ENCODE data around the gene TMEM117.

- no peak for TF ChIP-seq ZFP3 (CRISPR knock-in tag; IDR thresholded peaks at IDR 0.05)
- TF ChIP-seq, protein P1, sequence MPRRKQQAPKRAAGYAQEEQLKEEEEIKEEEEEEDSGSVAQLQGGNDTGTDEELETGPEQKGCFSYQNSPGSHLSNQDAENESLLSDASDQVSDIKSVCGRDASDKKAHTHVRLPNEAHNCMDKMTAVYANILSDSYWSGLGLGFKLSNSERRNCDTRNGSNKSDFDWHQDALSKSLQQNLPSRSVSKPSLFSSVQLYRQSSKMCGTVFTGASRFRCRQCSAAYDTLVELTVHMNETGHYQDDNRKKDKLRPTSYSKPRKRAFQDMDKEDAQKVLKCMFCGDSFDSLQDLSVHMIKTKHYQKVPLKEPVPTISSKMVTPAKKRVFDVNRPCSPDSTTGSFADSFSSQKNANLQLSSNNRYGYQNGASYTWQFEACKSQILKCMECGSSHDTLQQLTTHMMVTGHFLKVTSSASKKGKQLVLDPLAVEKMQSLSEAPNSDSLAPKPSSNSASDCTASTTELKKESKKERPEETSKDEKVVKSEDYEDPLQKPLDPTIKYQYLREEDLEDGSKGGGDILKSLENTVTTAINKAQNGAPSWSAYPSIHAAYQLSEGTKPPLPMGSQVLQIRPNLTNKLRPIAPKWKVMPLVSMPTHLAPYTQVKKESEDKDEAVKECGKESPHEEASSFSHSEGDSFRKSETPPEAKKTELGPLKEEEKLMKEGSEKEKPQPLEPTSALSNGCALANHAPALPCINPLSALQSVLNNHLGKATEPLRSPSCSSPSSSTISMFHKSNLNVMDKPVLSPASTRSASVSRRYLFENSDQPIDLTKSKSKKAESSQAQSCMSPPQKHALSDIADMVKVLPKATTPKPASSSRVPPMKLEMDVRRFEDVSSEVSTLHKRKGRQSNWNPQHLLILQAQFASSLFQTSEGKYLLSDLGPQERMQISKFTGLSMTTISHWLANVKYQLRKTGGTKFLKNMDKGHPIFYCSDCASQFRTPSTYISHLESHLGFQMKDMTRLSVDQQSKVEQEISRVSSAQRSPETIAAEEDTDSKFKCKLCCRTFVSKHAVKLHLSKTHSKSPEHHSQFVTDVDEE (CRISPR knock-in tag; IDR thresholded peaks at IDR 0.05), result no peak
- TF ChIP-seq ARNTL (CRISPR knock-in tag; IDR thresholded peaks at IDR 0.05; ENCODE audit: borderline replicate concordance, low read depth), result no peak
- no peak for TF ChIP-seq TOX (CRISPR knock-in tag; IDR thresholded peaks at IDR 0.05; ENCODE audit: borderline replicate concordance)
- TF ChIP-seq CSDC2 (CRISPR knock-in tag; IDR thresholded peaks at IDR 0.05), result no peak
These were observed 211.0 kb downstream of the TMEM117 start for GRCh38 chr12:44046732-44047417.

Measured in SK-N-SH treated with all-trans-retinoic acid at 6 μM for 48 hours (cell line).